ENCODE data around the gene USP32. TPM values are rescaled to one million over a fixed set of nuclear protein-coding genes. Genes with fewer than 3 reads are reported as not detected.

The USP32 gene
- total RNA-seq, 1 experiment from 2014 or later, result 103 TPM

GRCh38 chr17:60147553-60148223, 244.2 kb downstream of the USP32 start:
- no peak overlapping the region for H3K27ac Mint-ChIP-seq
- POLR2A ChIA-PET, result no interaction called here
- ATAC-seq, result no peak
- peaks cover 56% of the 10 kb centered on the region for H3K4me1 Mint-ChIP-seq
- H3K9me3 Mint-ChIP-seq, result no peaks in the 10 kb centered on the region
- H3K36me3 Mint-ChIP-seq, result no peaks in the 10 kb centered on the region
- CTCF ChIA-PET, result interaction anchor here (1.7 kb wide), 1 partner anchor 15 kb away, joined by 7 read pairs; no protein-coding TSS in a partner anchor
- peaks cover 79% of the 10 kb centered on the region for H3K27me3 Mint-ChIP-seq (ENCODE audit: low read depth)
- no peak for DNase-seq (ENCODE audit: low spot score)
- TF ChIP-seq FOXP4 (CRISPR knock-in tag; IDR thresholded peaks at IDR 0.05) (no peak), USF1 (CRISPR knock-in tag; IDR thresholded peaks at IDR 0.05) (no peak), ZNF317 (CRISPR knock-in tag; IDR thresholded peaks at IDR 0.05; ENCODE audit: borderline replicate concordance, low read depth) (no peak), ZNF396 (CRISPR knock-in tag; IDR thresholded peaks at IDR 0.05; ENCODE audit: borderline replicate concordance) (no peak), FOXJ3 (CRISPR knock-in tag; IDR thresholded peaks at IDR 0.05; ENCODE audit: borderline replicate concordance) (no peak), ZNF121 (CRISPR knock-in tag; IDR thresholded peaks at IDR 0.05) (no peak), SMAD4 (CRISPR knock-in tag; IDR thresholded peaks at IDR 0.05) (no peak), ELF4 (CRISPR knock-in tag; IDR thresholded peaks at IDR 0.05; ENCODE audit: low read depth) (no peak), ZBTB21 (CRISPR knock-in tag; IDR thresholded peaks at IDR 0.05; ENCODE audit: borderline replicate concordance) (no peak)
- no peak overlapping the region for H3K4me3 Mint-ChIP-seq

- H3K27me3 Mint-ChIP-seq (ENCODE audit: low read depth), result peaks cover 83% of the 10 kb centered on the region
- CTCF ChIA-PET, result interaction anchor here (1.7 kb wide), 2 partner anchors 12 to 17 kb away, joined by 6 to 7 read pairs; no protein-coding TSS in a partner anchor
- TF ChIP-seq ZNF219 (CRISPR knock-in tag; IDR thresholded peaks at IDR 0.05; ENCODE audit: borderline replicate concordance) (no peak), HMGXB4 (CRISPR knock-in tag; IDR thresholded peaks at IDR 0.05) (no peak), PRDM15 (CRISPR knock-in tag; IDR thresholded peaks at IDR 0.05) (no peak), TEAD1 (CRISPR knock-in tag; IDR thresholded peaks at IDR 0.05) (no peak), HMGA2 (CRISPR knock-in tag; IDR thresholded peaks at IDR 0.05) (no peak), ATF1 (CRISPR knock-in tag; IDR thresholded peaks at IDR 0.05) (no peak), CTCF (IDR thresholded peaks at IDR 0.05) (no peak)
- H3K36me3 Mint-ChIP-seq, result no peaks in the 10 kb centered on the region
- peaks cover 59% of the 10 kb centered on the region for H3K4me1 Mint-ChIP-seq
- ATAC-seq (no peak), DNase-seq (ENCODE audit: low spot score) (no peak)
- no peak overlapping the region; the same call in 1 of the 2 replicates for H3K4me3 Mint-ChIP-seq
- H3K9me3 Mint-ChIP-seq, result no peaks in the 10 kb centered on the region
- no peak overlapping the region for H3K27ac Mint-ChIP-seq
- POLR2A ChIA-PET, result no interaction called here
These were observed 245.7 kb downstream of the USP32 start for GRCh38 chr17:60146206-60146605.

All from WTC11 (cell line).